GM18507 (cell line): Measurements from ENCODE around the gene OR7A5.
"Not testable (repeated sequence)": the region's sequence is repeated elsewhere in the genome, so short reads cannot be mapped to it uniquely, and the experiment has no call there.

Experiments used
- DNase-seq: peaks from one replicate; pipeline ENCODE4 v3.0.0; 2011; ENCODE audit warnings: low read depth; ENCODE audit not compliant: insufficient read length; ENCODE audit errors: extremely low spot score
- FAIRE-seq: peaks from 2 replicates; lab custom pipeline; 2011; peaks lifted over from hg19 to GRCh38; lab: Jason Lieb, UNC

OR7A5 gene

DNA sequence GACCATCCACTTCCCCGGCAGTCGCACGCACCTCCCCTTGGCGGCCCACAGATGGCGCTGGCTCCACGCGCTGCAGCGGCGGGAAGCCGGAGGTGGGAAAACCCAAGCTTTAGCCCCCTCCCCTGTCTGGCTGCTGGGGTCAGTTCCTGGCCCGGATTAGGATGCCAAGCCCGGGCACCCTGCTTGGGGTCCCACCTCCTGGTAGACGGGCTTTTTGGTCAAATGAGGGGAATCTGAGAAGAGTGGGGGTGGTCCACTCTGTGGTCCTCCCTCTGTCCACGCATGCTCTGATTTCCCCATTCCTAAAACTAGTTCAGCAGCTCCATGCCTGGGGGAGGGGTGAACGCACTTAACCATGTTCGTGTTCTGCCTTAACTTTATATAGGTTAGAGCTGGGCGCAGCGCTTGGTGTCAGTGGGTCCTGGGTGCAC, 48.5 kb downstream of the OR7A5 start:
- no peak for FAIRE-seq
- DNase-seq: no peak

DNA sequence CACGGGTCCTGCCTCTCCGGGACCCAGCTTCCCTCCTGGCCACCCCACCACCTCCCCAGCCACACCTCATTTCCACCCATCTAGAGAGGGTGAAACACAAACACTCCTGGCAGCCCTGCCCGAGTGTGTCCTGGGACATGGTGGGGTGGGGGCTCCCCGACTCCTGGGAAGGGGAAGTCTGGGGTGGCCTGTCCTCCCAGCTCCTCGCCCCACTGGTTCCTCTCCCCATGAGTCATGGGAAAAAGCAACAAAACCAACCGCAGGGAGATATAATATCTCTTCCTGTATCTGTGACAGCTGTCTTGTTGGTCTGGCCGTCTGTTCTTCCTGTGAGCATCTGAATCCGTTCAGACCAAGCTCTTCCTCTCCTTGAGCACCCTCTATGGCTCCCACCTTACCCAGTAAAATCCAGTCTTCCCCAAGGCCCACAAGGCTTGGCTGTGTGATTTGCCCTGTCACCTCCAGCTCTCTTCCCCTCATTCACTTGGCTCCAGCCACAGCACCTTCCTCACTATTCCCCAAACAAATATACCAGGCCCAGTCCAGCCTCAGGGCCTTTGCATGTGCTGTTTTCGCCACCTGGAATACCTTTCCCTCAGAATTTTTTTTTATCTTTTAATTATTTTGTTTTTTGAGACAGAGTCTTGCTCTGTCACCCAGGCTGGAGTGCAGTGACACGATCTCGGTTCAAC, 49.7 kb downstream of the OR7A5 start:
- DNase-seq: not testable (repeated sequence)

DNA sequence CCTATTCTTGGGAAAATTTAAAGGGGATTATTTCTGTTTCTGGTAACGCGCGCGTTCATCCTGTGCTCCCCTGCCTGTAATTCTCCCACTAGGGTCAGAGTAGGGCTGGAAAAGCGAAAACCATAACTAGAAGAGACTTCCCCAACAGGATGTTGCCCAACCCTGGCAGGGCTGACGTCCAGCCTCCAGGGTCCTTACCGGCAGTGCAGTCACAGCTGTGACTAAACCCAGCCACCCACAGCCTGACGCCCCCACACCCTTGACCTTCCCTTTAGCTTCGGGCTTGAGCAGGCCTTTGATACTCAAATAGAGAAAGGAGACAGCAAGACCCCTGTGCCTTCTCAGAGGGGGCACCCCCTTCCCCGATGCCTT, 50.3 kb downstream of the OR7A5 start:
- not testable (repeated sequence) for DNase-seq, FAIRE-seq

More for the DNA sequence above, 49.7 kb downstream of the OR7A5 start:
- peak; percentile 86 for FAIRE-seq

DNA sequence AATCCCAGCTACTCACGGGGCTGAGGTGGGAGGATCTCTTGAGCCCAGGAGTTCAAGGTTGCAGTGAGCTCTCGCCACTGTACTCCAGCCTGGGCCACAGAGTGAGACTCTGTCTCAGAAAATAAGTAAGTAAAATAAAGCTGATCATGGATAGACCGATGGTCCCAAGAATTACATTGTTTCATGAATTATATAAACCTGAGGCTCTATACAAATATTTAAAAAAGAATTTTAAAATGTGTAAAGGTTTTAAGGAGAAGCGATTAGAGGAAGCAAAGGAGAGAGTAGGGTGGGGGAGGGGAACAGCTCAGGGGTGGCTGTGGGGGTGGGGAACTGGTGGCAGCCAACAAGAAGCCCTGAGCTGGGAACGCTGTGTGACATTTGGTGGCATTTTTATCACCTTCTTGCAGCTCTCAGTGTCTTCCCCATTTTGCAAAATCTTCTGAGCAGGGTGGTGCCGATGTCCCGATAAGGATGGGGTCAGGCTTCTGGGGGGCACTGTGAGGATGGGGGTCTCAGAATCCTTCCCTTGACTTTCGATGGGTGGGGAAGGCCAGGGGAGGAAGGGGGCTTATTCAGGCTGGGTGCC, 51.5 kb downstream of the OR7A5 start:
- FAIRE-seq: not testable (repeated sequence)

DNA sequence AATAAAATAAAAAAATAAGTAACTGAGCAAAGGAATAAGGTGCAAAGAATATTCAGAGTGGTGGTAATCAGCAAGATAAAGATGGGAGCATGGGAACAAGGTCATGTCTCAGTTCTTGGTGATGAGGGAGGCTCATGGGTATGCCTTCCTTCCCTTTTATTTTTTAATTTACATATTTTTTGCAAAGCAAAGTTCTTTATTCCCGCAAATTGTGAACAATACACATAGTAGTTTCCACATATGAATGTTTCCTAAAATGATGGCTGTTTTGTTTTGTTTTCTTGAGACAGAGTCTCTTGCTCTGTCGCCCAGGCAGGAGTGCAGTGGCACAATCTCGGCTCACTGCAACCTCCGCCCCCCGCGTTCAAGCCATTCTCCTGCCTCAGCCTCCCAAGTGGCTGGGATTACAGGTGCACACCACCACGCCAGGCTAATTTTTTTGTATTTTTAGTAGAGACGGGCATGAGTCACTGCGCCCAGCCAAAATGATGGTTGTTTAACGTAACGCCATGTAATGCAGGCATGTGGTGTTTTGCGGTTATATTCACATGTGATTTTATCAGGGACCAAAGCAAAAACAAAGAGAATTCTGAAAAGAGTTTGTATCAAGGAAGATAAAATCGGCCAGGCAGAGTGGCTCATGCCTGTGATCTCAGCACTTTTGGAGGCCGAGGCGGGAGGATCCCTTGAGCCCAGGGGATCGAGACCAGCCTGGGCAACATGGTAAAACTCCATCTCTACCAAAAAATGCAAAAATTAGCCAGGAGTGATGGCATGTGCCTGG, 52.2 kb downstream of the OR7A5 start:
- DNase-seq: no peak
- FAIRE-seq: no peak

More for the DNA sequence above, 51.5 kb downstream of the OR7A5 start:
- not testable (repeated sequence) for DNase-seq

DNA sequence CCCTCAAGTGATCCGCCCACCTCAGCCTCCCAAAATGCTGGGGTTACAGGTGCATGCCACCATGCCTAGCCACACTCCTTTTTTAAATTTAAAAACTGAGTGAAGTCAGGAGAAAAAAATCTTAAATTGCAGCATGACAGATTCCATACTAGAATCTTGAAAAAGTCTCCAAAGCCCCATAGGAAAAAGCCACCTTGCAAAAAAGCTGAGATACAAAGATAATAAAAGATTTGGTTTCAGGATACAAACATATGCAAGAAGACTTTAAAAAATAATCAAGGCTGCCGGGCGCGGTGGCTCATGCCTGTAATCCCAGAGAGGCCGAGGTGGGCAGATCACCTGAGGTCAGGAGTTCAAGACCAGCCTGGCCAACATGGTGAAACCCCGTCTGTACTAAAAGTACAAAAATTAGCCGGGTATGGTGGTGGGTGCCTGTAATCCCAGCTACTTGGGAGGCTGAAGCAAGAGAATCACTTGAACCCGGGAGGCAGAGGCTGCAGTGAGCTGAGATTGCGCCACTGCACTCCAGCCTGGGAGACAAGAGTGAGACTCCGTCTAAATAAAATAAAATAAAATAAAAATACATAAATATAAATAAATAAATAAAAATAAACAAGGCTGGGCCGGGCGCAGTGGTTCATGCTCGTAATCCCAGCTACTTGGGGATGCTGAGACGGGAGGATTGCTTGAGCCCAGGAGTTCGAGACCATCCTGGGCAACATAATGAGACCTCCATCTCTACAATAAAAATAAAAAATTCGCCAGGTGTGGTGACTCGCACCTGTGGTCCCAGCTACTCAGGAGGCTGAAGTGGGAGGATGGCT, 53.1 kb downstream of the OR7A5 start:
- not testable (repeated sequence) for DNase-seq, FAIRE-seq

DNA sequence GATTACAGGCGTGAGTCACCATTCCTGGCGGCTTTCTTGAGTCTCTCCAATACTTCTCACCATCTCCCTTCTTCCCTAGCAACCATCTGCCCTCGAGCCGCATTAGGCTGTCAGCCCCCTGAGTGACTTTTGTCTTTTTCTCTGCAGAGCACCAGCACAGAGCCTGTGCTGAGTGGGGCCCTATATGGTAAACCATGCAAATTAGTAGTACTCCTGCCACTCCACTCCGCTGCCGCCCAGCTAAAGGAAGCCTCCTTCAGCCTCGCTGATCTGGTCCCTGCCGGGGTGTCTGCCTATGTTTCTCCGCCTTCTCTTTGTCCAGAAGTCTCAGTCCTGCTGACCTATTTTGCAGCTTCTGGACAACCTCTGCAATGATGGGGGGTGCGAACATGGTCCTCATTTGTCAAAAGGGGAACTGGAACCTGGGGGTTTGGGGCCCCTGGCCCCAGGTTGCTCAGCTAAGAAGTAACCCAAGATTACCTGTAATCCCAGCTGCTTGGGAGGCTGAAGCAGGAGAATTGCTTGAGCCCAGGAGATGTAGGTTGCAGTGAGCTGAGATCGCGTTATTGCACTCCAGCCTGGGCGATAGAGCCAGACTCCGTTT, 54.3 kb downstream of the OR7A5 start:
- DNase-seq: not testable (repeated sequence)
- FAIRE-seq: peak; percentile 54

DNA sequence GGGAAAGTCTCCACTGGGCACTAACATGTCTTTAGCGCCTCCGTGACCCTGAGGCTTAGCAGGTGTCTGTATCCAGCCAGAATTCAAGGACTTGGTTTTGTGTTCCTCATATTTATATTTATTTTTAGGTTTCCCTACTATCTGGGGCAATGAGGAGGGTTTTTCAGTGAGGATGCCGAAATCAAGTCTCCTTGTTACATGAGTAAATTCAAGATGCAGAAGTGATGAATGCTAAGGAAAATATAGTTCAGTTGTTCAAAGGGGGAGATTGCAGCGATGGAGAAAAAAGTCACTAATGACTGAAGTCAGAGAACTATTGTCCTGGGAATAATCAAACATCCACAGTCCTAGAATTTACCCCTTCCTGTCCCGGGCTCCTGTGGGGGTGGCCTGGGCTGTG, 55.8 kb downstream of the OR7A5 start:
- FAIRE-seq: no peak
- DNase-seq: no peak

DNA sequence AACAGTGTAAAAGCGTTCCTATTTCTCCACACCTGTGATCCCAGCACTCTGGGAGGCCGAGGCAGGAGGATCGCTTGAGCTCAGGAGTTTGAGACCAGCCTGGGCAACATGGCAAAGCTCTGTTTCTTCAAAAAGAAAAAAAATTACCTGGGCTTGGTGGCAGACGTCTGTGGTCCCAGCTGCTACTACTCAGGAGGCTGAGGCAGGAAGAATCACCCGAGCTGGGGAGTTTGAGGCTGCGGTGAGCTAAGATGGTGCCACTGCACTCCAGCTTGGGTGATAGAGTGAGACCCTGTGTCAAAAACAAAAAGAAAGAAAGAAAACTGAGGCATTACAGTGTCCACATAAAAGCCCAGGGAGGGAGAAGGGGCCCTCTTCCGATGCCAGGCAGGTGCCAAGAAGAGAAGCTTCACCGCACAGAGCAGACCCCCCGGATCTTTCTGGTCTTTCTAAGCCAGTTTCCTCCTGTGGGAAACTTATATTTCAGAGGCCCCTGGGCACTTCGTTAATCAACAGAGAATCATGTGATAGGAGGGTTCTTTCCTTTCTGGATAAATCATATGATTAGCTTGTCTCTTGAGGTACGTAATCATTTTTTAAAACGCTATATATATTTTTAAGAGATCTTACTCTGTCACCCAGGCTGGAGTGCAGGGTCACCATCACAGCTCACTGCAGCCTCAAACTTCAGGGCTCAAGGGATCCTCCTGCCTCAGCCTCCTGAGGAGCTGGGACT, 56.7 kb downstream of the OR7A5 start, which contains the start of gene ADGRE2:
Gene ADGRE2, minus strand, starts transcription at position 451 of the 736 bp plus-strand sequence. CDS start 1,804 bp downstream, outside the sequence.
- not testable (repeated sequence) for DNase-seq, FAIRE-seq

DNA sequence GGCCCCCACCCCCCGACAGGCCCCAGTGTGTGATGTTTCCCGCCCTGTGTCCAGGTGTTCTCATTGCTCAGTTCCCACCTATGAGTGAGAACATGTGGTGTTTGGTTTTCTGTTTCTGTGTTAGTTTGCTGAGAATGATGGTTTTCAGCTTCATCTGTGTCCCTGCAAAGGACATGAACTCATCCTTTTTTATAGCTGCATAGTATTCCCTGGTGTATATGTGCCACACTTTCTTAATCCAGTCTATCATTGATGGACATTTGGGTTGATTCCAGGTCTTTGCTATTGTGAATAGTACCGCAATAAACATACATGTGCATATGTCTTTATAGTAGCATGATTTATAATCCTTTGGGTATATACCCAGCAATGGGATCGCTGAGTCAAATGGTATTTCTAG, 57.3 kb downstream of the OR7A5 start:
- not testable (repeated sequence) for DNase-seq, FAIRE-seq
